Neural progenitor cell (in vitro differentiated cells): ENCODE measurements around the gene PPM1K. TPM values are rescaled to one million over a fixed set of nuclear protein-coding genes. Genes with fewer than 3 reads are reported as not detected.

Experiments
- DNase-seq: peaks from one replicate; pipeline ENCODE4 v3.0.0-alpha.2; 2016; ENCODE audit warnings: low spot score
- H2AFZ ChIP-seq: fragments of 200-600 bp; sonication (generic); replicated peaks from 2 replicates; pipeline ENCODE4 v1.6.1; 2016; ENCODE audit warnings: antibody characterized with exemption
- H3F3A ChIP-seq: fragments of 200-600 bp; sonication (generic); 2 replicates; pipeline ENCODE4 v1.6.1; 2016; ENCODE audit warnings: antibody characterized with exemption, low read depth
- H3K27ac ChIP-seq: fragments of 200-600 bp; sonication (generic); 2 replicates; pipeline ENCODE4 v1.5.1; 2016; ENCODE audit warnings: mild to moderate bottlenecking
- H3K27me3 ChIP-seq: fragments of 200-600 bp; sonication (generic); 2 replicates; pipeline ENCODE4 v1.6.1; 2016; ENCODE audit warnings: mild to moderate bottlenecking, moderate library complexity
- H3K36me3 ChIP-seq: fragments of 200-600 bp; sonication (generic); 2 replicates; pipeline ENCODE4 v1.5.1; 2016
- H3K4me1 ChIP-seq: fragments of 200-600 bp; sonication (generic); 2 replicates; pipeline ENCODE4 v1.6.1; 2016; ENCODE audit warnings: mixed run types
- H3K4me2 ChIP-seq: fragments of 200-600 bp; sonication (generic); 2 replicates; pipeline ENCODE4 v1.6.1; 2016
- H3K4me3 ChIP-seq: fragments of 200-600 bp; sonication (generic); 2 replicates; pipeline ENCODE4 v1.5.1; 2016
- H3K79me2 ChIP-seq: fragments of 200-600 bp; sonication (generic); 2 replicates; pipeline ENCODE4 v1.6.1; 2016; ENCODE audit warnings: low read depth
- H3K9ac ChIP-seq: fragments of 200-600 bp; sonication (generic); 2 replicates; pipeline ENCODE4 v1.6.1; 2016
- H3K9me3 ChIP-seq: fragments of 200-600 bp; sonication (generic); 2 replicates; pipeline ENCODE4 v1.5.1; 2016; ENCODE audit warnings: low read depth
- H4K20me1 ChIP-seq: fragments of 200-600 bp; sonication (generic); 2 replicates; pipeline ENCODE4 v1.6.1; 2016; ENCODE audit warnings: low read depth
- H3K27ac Mint-ChIP-seq: 3 replicates; pipeline ENCODE4 v1.8.0; 2021; ENCODE audit warnings: mixed read lengths
- H3K27me3 Mint-ChIP-seq: 2 replicates; pipeline ENCODE4 v1.8.0; 2022; ENCODE audit warnings: low read depth, mild to moderate bottlenecking, inconsistent platforms, moderate library complexity, mixed read lengths; ENCODE audit not compliant: insufficient read depth
- H3K36me3 Mint-ChIP-seq: 3 replicates; pipeline ENCODE4 v1.8.0; 2021; ENCODE audit warnings: mixed read lengths
- H3K4me1 Mint-ChIP-seq: 3 replicates; pipeline ENCODE4 v1.8.0; 2021; ENCODE audit warnings: mixed read lengths
- H3K4me3 Mint-ChIP-seq: 3 replicates; pipeline ENCODE4 v1.8.0; 2021; ENCODE audit warnings: mild to moderate bottlenecking, moderate library complexity, mixed read lengths
- H3K9me3 Mint-ChIP-seq: 3 replicates; pipeline ENCODE4 v1.8.0; 2020; ENCODE audit warnings: mixed read lengths
- CTCF ChIP-seq: fragments of 200-600 bp; sonication (generic); IDR thresholded peaks from 2 replicates; pipeline ENCODE4 v1.5.1; 2017; ENCODE audit warnings: antibody characterized with exemption, mild to moderate bottlenecking
- EZH2 ChIP-seq: fragments of 200-600 bp; sonication (generic); IDR thresholded peaks from 2 replicates; pipeline ENCODE4 v1.6.1; 2017; ENCODE audit warnings: antibody characterized with exemption, mild to moderate bottlenecking, moderate library complexity
- EZH2phosphoT487 ChIP-seq: fragments of 200-600 bp; sonication (generic); IDR thresholded peaks from 2 replicates; pipeline ENCODE4 v1.6.1; 2017; ENCODE audit warnings: antibody characterized with exemption
- total RNA-seq: library from RNA; depleted of rRNA; stranded (reverse); fragments of >200 nt; gene quantifications from 2 replicates; pipeline ENCODE4 v1.2.3, GENCODE V29; 2015; ENCODE audit warnings: low replicate concordance

The PPM1K gene
- total RNA-seq, 1 donor from 2014 or later: 7.3 TPM

GRCh38 chr4:88240297-88240714 lies 44.1 kb downstream of the PPM1K start:
- Histone ChIP-seq H3K27ac (no peak overlapping the region), H3K36me3 (no peaks in the 10 kb centered on the region), H3F3A (no peaks in the 10 kb centered on the region), H3K9me3 (no peaks in the 10 kb centered on the region), H4K20me1 (no peaks in the 10 kb centered on the region), H3K4me3 (no peak overlapping the region), H2AFZ (no peak overlapping the region), H3K4me2 (no peak overlapping the region), H3K4me1 (no peaks in the 10 kb centered on the region), H3K9ac (no peak overlapping the region), H3K27me3 (no peaks in the 10 kb centered on the region), H3K79me2 (no peaks in the 10 kb centered on the region)
- H3K4me1 Mint-ChIP-seq: no peaks in the 10 kb centered on the region
- H3K4me3 Mint-ChIP-seq: no peak overlapping the region
- H3K9me3 Mint-ChIP-seq: no peaks in the 10 kb centered on the region
- no peak overlapping the region for H3K27ac Mint-ChIP-seq
- no peaks in the 10 kb centered on the region for H3K36me3 Mint-ChIP-seq
- TF ChIP-seq CTCF (no peak), EZH2phosphoT487 (no peak), EZH2 (no peak)
- DNase-seq: no peak
- H3K27me3 Mint-ChIP-seq: peaks cover under 1% of the 10 kb centered on the region

DNA sequence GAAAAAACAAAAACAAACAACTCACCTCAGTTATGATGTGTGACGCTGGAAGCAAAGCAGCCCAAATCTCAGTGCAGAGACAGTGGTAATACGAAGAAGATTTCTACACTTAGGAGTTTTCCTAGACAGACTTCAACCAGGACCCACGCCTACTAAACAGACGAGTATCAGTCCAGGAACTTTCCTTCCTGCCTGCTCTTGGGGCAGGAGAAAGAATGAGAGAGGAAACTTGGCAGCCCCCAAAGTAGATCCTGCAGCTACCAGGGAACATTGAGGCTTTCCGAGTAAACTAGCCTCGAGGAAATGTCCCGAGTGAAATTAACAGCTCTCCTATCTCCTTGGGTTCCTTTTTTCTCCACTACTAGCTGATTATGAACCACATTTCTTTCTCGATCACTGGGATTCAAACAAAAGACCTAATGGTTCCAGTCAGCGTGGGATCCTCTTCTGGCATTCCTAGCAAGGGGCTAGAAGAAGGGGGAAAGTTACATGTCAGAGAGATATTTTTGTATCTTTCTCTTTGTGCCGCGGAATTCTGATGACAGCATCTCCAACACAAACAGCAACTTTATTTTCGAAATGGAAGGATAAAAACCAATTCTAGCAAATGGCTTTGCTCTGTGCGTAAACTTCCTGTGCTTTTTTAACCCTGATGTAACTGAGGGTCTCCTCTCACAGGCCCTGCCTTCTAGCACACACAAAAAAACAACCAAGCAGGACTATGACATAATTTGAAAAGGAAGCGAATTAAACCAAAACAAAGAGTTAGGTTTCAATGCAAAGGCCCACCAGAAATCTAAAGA lies 53.2 kb downstream of the PPM1K start:
- H3K79me2 ChIP-seq: no peaks in the 10 kb centered on the region
- no peaks in the 10 kb centered on the region for H3F3A ChIP-seq
- no peak overlapping the region for H3K4me3 Mint-ChIP-seq
- no peak overlapping the region for H3K9ac ChIP-seq
- H3K27me3 Mint-ChIP-seq: no peaks in the 10 kb centered on the region
- H3K4me1 Mint-ChIP-seq: no peaks in the 10 kb centered on the region
- no peak for DNase-seq
- H3K27me3 ChIP-seq: no peaks in the 10 kb centered on the region
- H3K4me2 ChIP-seq: no peak overlapping the region
- H3K36me3 Mint-ChIP-seq: no peaks in the 10 kb centered on the region
- TF ChIP-seq EZH2phosphoT487 (no peak), EZH2 (no peak), CTCF (no peak)
- no peak overlapping the region for H3K27ac ChIP-seq
- no peaks in the 10 kb centered on the region for H3K4me1 ChIP-seq
- no peaks in the 10 kb centered on the region for H3K9me3 ChIP-seq
- no peak overlapping the region for H3K27ac Mint-ChIP-seq
- no peak overlapping the region for H3K4me3 ChIP-seq
- no peaks in the 10 kb centered on the region for H3K36me3 ChIP-seq
- H2AFZ ChIP-seq: peak overlapping the region; percentile 98
- no peaks in the 10 kb centered on the region for H4K20me1 ChIP-seq
- H3K9me3 Mint-ChIP-seq: peaks cover 7% of the 10 kb centered on the region

DNA sequence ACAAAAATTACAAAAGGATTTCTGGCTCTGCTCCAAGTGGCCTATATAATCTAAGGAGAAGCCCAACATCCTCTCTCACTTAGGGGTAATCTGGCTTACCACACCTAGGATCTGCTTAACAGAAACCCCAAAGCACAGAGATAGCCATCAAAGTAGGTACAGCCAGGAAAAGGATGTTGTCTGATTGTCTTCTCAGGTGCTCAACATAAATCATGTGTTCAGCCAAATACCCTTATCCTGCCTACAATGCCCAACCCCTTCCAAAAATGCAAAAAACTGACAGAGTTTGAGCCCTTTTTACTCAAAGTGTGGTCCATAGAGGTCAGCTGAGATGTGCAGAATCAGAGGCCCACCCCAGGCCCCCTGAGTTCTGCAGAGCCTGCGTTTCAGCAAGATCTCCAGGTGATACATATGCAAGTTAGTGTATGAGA lies 53.9 kb downstream of the PPM1K start:
- H3K4me3 Mint-ChIP-seq: no peak overlapping the region
- Histone ChIP-seq H3K4me2 (no peak overlapping the region), H3K79me2 (no peaks in the 10 kb centered on the region), H3K27ac (no peak overlapping the region), H3K4me1 (no peaks in the 10 kb centered on the region), H3K9me3 (no peaks in the 10 kb centered on the region), H3K9ac (no peak overlapping the region), H2AFZ (peak overlapping the region; percentile 98), H4K20me1 (no peaks in the 10 kb centered on the region), H3K4me3 (no peak overlapping the region), H3F3A (no peaks in the 10 kb centered on the region), H3K36me3 (no peaks in the 10 kb centered on the region), H3K27me3 (no peaks in the 10 kb centered on the region)
- no peaks in the 10 kb centered on the region for H3K27me3 Mint-ChIP-seq
- peaks cover 7% of the 10 kb centered on the region for H3K9me3 Mint-ChIP-seq
- no peak for DNase-seq
- no peaks in the 10 kb centered on the region for H3K4me1 Mint-ChIP-seq
- H3K36me3 Mint-ChIP-seq: no peaks in the 10 kb centered on the region
- H3K27ac Mint-ChIP-seq: no peak overlapping the region
- TF ChIP-seq CTCF (no peak), EZH2phosphoT487 (no peak), EZH2 (no peak)
